SK-N-MC (cell line): ENCODE measurements around the gene B3GNT7.

ENCODE experiments used
- EZH2 ChIP-seq: fragments of 200-600 bp; sonication (generic); IDR thresholded peaks from one replicate; pipeline ENCODE4 v1.6.1; 2017; ENCODE audit warnings: antibody characterized with exemption
- FOXP2 ChIP-seq: optimal IDR thresholded peaks from 2 replicates; pipeline ENCODE3; 2011; ENCODE audit warnings: mild to moderate bottlenecking, moderate library complexity; ENCODE audit not compliant: insufficient read depth; ENCODE audit errors: extremely low read length, control extremely low read depth
- POLR2AphosphoS5 ChIP-seq: IDR thresholded peaks from 2 replicates; pipeline ENCODE4 v1.6.1; 2012; ENCODE audit warnings: mild to moderate bottlenecking, low read depth, low read length, borderline replicate concordance

DNA sequence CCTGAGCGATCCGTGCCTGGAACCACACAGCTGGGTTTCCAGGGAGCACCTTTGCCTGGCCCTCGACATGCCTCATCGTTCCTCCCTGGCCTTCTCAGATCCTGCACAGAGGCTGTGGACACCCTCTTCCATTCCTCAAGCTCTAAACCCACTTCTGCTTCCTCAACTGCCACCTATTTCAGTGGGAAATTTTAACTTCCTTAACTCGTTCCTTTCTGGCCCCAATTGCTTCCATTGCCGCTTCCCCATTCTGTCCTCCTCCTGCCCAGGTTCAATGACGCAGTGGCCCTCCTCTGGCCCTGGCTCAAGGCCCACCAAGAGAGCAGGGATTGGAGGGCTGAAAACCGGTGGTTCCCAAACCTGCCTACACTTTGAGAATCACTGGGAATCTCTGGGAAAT, 4.8 kb upstream of the B3GNT7 start:
- TF ChIP-seq POLR2AphosphoS5: no peak
- TF ChIP-seq EZH2: no peak
- TF ChIP-seq FOXP2: no peak
